GM12872 (cell line): ENCODE measurements around the gene NMRK2.

Source experiments
- TF ChIP-seq, protein P1 (sequence below): IDR thresholded peaks from 3 replicates; pipeline ENCODE4 v1.5.1; 2011; ENCODE audit warnings: low read depth, mild to moderate bottlenecking, low read length, moderate library complexity; ENCODE audit not compliant: insufficient read depth

Gene NMRK2

DNA sequence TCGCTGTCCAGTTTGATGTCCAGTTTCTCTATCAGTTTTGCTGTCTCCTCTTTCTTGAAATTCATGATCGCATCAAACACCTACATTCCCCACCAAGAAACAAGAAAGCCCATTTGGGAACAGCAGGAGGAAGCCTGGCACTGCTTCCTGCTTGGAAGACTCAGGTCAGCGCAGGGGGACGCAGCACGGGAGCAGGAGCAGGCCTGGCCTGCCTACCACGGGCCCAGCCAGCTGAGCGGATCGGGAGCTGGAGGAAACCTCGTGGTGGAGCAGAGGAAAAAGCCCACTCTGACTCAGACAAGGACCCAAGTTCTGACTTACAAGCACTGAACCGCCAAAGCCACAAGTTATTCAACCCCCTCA lies 48.5 kb downstream of the NMRK2 start:
- TF ChIP-seq, protein P1, sequence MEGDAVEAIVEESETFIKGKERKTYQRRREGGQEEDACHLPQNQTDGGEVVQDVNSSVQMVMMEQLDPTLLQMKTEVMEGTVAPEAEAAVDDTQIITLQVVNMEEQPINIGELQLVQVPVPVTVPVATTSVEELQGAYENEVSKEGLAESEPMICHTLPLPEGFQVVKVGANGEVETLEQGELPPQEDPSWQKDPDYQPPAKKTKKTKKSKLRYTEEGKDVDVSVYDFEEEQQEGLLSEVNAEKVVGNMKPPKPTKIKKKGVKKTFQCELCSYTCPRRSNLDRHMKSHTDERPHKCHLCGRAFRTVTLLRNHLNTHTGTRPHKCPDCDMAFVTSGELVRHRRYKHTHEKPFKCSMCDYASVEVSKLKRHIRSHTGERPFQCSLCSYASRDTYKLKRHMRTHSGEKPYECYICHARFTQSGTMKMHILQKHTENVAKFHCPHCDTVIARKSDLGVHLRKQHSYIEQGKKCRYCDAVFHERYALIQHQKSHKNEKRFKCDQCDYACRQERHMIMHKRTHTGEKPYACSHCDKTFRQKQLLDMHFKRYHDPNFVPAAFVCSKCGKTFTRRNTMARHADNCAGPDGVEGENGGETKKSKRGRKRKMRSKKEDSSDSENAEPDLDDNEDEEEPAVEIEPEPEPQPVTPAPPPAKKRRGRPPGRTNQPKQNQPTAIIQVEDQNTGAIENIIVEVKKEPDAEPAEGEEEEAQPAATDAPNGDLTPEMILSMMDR = no peak

DNA sequence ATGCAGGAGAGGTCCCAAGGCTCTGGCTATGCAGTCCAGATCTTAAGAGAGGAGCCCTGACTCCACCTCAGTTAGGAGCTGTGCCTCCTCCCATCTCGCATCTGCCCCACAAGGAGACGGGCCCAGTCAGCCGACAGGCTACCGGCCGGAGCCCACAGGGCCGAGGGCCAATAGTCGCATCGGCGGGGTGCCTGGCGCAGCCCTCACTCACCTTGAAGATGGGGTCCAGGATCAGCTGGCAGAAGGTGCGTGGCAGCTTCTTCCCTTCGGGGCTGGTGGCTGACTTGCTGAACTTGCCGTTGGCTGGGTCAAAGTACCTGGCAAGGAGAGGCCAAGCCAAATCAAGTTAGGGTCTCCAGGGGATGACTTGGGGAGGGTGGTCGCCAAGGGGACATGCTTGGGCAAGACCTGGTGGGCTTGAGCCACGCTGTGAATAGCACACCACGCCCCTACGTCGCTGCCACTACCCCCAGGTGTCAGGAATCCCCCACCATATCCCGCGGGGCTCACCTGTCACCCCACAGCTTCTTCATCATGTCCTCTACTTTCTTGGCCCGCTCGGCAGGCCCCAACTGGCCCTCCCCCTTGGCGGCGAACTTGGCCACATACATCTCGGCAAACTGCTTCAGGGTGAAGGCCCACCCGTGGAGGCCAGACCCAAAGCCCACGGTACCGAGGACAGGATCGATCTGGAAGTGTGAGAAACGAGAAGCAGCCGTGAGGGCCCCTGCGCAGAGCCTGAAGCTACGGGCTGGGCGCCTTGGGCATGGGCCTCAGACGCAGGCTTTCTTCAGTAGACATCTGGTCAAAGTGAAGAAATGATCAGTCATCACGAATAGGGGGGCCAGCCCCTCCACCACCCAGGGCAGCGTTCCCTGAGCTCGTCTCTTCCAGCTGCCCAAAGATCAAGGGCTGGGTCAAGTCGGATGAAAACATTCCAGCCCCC lies 49.1 kb downstream of the NMRK2 start:
- TF ChIP-seq, protein P1 = no peak

DNA sequence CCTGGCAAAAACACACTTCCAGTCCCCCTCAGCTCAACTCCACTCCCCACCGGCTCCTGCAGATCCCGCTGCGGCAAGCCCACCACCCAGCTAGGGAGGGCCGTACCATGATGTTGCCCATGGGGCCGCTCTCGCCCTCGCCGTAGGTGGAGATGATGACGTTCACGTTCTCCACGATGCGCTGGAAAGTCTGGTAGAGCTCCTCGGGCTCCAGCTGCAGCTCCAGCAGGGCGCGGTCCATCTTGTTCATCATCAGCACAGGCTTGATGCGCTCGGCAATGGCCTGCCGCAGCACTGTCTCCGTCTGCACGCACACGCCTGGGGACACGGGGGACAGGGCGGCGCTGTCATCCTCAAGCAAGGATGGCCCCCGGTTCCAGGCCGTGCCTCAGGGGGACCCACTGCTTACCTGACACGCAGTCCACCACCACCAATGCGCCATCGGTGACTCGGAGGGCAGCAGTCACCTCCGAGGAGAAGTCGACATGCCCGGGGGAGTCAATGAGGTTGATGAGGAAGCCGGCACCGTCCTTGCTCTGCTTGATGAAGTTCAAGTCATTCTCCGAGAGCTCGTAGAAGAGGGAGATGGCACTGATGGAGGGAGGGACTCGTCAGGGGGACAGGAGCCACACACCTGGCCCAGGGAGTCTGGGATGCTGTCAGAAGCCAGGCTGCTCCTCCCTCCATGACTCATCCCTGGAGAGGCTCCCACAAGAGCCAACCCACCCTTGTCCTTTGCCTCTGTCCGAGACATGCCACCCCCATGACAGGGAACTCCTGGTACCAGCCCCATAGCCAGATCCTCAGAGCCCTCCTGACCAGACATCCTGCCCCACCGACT lies 50.1 kb downstream of the NMRK2 start:
- TF ChIP-seq, protein P1 = no peak

DNA sequence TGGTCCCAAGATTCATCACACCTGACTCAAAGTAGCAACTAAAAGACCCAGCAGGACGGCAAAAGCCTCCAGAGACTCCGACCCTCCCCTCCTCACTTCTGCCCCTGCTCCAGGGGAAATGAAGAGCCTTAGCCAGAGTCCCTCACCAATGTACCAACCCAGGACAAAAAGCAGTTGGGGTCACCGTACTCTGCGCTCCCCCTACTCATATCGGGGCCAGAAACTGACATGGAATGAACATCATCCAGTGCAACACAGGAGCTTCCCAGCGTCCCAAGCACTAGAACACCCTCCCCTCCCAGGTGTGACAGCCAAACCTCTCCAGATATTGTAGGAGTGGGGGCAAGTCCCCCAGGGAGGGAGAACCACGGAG lies 50.7 kb downstream of the NMRK2 start:
- TF ChIP-seq, protein P1 = no peak

DNA sequence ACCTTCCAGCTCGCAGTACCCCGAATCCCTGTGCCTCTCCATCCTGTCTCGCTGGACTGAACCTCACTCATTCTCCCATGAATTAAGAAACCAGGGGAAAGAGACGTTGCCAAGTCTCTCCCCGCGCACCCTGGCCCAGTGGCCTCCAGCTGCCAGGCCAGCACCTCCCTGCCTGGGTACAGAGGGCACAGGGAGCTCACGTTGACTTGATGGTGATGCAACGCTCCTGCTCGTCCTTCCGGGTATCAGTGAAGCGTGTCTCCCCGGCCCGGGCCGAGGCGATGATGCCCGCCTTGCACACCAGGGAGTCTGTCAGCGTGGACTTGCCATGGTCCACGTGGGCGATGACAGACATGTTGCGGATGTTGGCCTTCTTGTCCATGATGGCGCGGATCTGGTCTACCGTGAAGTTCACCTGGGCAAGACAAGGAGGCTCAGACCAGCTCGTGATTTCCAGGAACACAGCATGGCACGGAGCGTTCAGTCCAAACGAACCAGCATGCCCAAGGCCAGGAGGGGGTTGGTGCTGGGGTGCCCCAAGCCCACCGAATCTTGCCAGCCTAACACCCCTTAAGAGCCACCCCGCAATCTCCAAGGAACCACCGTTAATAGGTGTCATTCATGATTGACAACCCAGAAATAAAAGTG lies 51.2 kb downstream of the NMRK2 start:
- TF ChIP-seq, protein P1 = no peak

DNA sequence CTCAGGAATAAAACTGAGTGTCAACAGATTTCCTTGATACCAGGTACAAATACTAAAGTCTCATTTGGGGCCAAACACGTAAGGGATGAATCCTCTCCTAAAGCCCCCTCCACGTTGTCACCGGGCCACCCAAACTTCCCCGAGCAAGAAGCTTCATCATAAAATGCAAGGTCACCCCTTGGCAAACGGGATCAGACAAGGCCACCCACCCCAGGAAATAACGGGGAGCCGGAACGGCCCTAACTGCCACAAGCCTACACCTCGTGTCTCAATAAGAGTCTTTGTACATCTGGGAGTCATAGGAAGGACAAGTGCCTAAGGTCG lies 51.7 kb downstream of the NMRK2 start:
- TF ChIP-seq, protein P1 = no peak
